ENCODE results near the gene TNK2.

DNA sequence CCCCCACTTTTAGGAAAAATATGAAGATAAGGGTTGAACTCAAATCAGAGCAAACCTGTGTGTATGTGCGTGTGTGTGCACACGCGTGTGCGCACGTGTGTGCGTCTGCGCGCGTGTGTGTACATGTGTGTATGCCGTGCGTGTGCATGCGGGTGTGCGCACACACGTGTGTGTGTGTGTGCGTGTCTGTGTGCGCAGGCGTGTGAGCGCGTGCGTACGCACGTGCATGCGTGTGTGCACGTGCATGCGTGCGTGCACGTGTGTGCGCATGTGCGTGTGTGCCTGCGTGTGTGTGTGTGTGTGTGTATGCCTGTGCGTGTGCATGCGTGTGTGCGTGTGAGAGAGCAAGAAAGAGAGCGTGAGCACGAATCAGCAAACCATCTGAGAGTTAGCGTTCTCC, 20.7 kb downstream of the TNK2 start:
- TF ChIP-seq, protein P1, sequence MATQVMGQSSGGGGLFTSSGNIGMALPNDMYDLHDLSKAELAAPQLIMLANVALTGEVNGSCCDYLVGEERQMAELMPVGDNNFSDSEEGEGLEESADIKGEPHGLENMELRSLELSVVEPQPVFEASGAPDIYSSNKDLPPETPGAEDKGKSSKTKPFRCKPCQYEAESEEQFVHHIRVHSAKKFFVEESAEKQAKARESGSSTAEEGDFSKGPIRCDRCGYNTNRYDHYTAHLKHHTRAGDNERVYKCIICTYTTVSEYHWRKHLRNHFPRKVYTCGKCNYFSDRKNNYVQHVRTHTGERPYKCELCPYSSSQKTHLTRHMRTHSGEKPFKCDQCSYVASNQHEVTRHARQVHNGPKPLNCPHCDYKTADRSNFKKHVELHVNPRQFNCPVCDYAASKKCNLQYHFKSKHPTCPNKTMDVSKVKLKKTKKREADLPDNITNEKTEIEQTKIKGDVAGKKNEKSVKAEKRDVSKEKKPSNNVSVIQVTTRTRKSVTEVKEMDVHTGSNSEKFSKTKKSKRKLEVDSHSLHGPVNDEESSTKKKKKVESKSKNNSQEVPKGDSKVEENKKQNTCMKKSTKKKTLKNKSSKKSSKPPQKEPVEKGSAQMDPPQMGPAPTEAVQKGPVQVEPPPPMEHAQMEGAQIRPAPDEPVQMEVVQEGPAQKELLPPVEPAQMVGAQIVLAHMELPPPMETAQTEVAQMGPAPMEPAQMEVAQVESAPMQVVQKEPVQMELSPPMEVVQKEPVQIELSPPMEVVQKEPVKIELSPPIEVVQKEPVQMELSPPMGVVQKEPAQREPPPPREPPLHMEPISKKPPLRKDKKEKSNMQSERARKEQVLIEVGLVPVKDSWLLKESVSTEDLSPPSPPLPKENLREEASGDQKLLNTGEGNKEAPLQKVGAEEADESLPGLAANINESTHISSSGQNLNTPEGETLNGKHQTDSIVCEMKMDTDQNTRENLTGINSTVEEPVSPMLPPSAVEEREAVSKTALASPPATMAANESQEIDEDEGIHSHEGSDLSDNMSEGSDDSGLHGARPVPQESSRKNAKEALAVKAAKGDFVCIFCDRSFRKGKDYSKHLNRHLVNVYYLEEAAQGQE (IDR thresholded peaks at IDR 0.05; ENCODE audit: low read depth) = no peak
- TF ChIP-seq SRF (IDR thresholded peaks at IDR 0.05; ENCODE audit: low read depth) = no peak
- TF ChIP-seq SP1 (IDR thresholded peaks at IDR 0.05; ENCODE audit: low read depth) = no peak

Data from HCT116 (cell line).